ENCODE results near the gene CCDC102B. TPM values are rescaled to one million over a fixed set of nuclear protein-coding genes. Genes with fewer than 3 reads are reported as not detected.
"Not testable (repeated sequence)": the region's sequence is repeated elsewhere in the genome, so short reads cannot be mapped to it uniquely, and the experiment has no call there.

CCDC102B gene
- polyA plus RNA-seq (ENCODE audit: insufficient read length in 4 of 4): 1 to 10 TPM; 7.5 to 7.8 (median 7.7) TPM

GRCh38 chr18:68797871-68798270 is at the start of gene CCDC102B:
TSS of gene CCDC102B (plus strand) at chr18:68798080. CDS start at chr18:68836764, 38,684 bp downstream.
- DNase-seq (ENCODE audit: low read depth in 4 of 4, low spot score in 3 of 4): no peak

- no peak for DNase-seq (ENCODE audit: low read depth in 4 of 4, low spot score in 3 of 4)
These were observed 40.8 kb upstream of the CCDC102B start for GRCh38 chr18:68757126-68757525.

GRCh38 chr18:68759308-68759707 is 38.6 kb upstream of the CCDC102B start:
- DNase-seq (ENCODE audit: low read depth in 4 of 4, low spot score in 3 of 4): no peak

DNA sequence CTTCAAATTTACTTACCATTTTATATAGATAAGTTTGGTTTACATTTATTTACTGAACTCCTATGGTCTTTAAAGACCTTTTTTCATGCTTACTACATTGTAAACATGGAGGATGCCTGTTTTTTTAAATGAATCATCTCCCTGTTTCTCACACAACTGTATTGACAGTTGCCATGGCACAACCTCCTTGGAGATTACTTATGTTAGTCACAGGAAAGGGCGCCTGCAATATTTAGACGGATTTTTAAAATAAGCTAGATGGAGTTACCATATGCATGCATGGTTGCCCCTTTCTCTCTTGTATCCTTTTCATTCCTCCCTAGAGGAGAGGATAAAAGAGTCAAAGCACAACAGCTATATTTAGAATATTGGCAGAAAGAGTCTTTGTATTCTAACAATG is 34.8 kb upstream of the CCDC102B start:
- no peak for DNase-seq (ENCODE audit: low read depth in 4 of 4, low spot score in 3 of 4)

DNA sequence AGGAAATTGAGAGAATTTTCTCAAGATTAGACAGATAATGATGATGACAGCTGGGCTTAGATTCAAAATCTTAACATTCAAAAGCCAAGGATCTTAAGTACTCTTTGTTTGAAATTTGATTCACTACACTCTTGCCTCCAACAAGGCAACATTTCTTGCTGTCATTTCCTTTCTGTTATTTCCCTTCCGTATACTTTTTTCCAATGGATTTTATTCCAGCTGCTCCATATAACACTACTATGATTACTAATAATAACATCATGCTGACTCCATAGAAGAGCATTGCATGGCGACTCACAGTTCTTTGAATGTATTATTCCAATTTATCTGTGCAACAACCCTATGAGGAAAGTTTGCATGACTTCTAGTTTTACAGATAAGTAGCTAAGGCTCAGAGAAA is 33.9 kb upstream of the CCDC102B start:
- no peak for DNase-seq (ENCODE audit: low read depth in 4 of 4, low spot score in 3 of 4)

GRCh38 chr18:68766433-68766832 is 31.4 kb upstream of the CCDC102B start:
- DNase-seq (ENCODE audit: low read depth in 4 of 4, low spot score in 3 of 4): no peak

GRCh38 chr18:68769461-68769860 is 28.4 kb upstream of the CCDC102B start:
- no peak for DNase-seq (ENCODE audit: low read depth in 4 of 4, low spot score in 3 of 4)

DNA sequence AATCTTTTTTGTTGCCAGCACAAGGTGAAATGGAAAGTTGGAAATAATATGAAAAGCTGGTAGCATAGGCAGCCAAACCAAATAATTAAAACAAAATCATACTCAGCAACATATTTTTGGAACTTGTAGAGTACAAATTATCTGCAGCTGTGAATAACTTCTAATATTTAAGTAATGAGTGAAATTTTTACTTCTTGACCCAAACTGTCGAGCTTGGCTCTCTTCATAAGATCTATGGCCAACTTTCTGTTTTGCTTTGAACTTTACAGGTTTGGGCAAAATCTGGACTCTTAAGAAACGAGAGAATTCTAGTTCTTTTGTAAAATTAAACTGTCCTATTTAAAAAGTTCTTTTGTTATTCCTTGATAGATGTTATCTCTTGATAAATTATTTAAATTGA is 25.6 kb upstream of the CCDC102B start:
- DNase-seq (ENCODE audit: low read depth in 4 of 4, low spot score in 3 of 4): no peak

DNA sequence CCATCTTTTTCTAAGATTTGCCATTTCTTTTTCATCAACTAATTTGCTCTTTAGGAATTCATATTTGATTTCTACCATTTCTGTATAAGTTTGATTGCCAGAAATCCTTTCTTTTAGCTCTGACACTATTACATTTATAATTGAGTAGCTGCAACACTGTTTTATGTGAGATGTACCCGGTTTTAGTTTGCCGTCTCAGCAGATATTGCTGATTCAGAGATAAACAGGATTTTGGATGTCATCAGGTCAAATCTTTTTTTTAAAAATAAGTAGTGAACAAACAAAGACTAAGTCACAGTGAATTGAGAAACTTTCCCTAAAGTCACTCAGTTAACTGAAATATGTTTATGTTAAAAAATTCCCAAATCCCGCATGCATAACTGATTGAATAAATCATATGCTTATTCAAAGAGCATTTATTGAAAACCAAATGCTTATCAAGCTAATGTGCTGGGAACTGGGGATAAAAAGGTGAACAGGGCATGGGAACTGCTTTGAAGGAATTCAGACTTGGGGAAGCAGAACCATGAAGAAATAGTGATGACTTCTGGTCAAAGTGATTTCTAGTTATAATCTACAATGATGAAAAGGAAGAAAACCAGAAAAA is 19.5 kb upstream of the CCDC102B start:
- no peak for DNase-seq (ENCODE audit: low read depth in 4 of 4, low spot score in 3 of 4)

- DNase-seq (ENCODE audit: low read depth in 4 of 4, low spot score in 3 of 4): no peak
These were observed 18.7 kb upstream of the CCDC102B start for GRCh38 chr18:68779169-68779568.

GRCh38 chr18:68780802-68781635 is 16.9 kb upstream of the CCDC102B start:
- no peak for DNase-seq (ENCODE audit: low read depth in 4 of 4, low spot score in 3 of 4)

- DNase-seq (ENCODE audit: low read depth in 4 of 4, low spot score in 3 of 4): no peak
These were observed 14.4 kb upstream of the CCDC102B start for GRCh38 chr18:68783506-68783905.

- no peak for DNase-seq (ENCODE audit: low read depth in 4 of 4, low spot score in 3 of 4)
These were observed 13.8 kb upstream of the CCDC102B start for GRCh38 chr18:68784071-68784470.

DNA sequence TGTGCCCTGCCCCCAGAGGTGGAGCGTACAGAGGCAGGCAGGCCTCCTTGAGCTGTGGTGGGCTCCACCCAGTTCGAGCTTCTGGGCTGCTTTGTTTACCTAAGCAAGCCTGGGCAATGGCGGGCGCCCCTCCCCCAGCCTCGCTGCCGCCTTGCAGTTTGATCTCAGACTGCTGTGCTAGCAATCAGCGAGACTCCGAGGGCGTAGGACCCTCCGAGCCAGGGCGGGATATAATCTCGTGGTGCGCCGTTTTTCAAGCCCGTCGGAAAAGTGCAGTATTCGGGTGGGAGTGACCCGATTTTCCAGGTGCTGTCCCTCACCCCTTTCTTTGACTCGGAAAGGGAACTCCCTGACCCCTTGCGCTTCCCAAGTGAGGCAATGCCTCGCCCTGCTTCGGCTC is 7.6 kb upstream of the CCDC102B start:
- not testable (repeated sequence) for DNase-seq (ENCODE audit: low read depth in 4 of 4, low spot score in 3 of 4)

DNA sequence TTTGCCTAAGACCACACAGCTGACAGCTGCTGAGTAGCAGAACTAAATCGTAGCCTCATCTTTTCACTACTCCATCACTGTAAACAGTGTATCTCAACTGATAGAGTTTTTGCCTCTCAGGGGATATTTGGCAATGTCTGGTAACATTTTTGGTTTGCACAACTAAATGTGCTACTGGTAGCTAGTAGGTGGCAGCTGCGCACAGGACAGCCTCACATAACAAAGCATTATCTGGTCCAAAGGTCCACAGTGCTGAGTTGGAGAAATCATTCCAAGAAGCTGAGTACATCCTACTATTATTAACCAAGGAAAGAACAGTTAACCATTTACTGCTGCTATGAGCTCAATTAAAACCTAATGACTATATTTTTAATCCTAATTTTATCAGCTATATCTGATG is 6.1 kb upstream of the CCDC102B start:
- no peak for DNase-seq (ENCODE audit: low read depth in 4 of 4, low spot score in 3 of 4)

GRCh38 chr18:68793951-68794350 is 3.9 kb upstream of the CCDC102B start:
- DNase-seq (ENCODE audit: low read depth in 4 of 4, low spot score in 3 of 4): no peak

DNA sequence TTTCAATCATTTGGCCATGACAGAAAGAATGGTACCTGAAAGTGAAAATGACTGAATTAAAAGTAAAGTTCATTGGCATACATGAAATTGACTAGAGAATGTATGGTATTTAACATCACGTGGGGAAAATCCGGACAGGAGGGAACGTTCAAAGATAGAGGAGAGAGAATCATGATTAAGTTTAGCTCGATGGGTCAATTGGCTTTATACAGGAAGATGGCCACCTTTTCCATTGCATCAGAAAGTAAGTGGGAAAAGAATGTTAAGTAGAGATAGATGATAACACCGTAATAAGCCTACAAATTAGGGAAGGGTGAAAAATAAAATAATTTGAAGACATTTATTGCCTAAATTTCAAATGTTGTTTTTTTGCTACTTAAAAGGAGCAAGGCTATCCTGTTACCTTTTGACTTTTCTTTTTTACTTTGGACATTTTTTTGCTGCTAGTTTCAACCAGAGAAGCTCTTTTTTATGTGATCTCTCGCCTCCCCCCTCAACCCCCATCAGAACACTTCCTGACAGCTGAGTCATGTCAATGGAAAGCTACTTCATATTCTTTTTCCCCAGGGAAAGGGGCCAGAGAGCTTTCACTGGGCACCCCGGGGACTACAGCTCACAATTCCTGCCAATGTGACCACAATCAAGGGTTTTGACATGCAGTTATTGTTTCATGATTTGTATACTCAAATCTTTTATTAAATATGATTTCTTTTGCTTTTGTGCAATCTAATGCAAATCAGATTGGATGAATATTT is 767 bp upstream of the CCDC102B start:
- DNase-seq (ENCODE audit: low read depth in 4 of 4, low spot score in 3 of 4): no peak

DNA sequence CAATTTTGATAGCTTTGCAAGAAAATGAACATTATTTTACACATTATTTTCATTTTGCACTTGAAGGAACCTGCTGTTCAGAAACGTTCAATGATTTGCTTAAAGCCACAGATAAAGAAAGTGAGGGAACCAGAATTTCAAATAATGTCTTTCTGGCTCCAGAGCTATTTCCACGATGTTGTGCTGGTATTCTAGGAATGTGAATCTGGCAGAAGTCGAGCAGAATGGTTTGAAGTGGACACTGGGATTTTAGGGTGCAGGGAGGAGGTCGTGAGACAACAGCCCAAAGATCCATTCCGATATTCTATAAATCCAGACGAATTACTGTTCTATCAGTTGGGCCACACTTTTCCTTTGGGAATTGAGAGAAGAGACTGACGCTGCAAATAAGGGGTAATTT is 2.2 kb downstream of the CCDC102B start:
- no peak for DNase-seq (ENCODE audit: low read depth in 4 of 4, low spot score in 3 of 4)

GRCh38 chr18:68803356-68803755 is 5.5 kb downstream of the CCDC102B start:
- peak; percentile 14 to 38 (median 21) for DNase-seq (ENCODE audit: low read depth in 4 of 4, low spot score in 3 of 4)

GRCh38 chr18:68817584-68817983 is 19.7 kb downstream of the CCDC102B start:
- DNase-seq (ENCODE audit: low read depth in 4 of 4, low spot score in 3 of 4): no peak

DNA sequence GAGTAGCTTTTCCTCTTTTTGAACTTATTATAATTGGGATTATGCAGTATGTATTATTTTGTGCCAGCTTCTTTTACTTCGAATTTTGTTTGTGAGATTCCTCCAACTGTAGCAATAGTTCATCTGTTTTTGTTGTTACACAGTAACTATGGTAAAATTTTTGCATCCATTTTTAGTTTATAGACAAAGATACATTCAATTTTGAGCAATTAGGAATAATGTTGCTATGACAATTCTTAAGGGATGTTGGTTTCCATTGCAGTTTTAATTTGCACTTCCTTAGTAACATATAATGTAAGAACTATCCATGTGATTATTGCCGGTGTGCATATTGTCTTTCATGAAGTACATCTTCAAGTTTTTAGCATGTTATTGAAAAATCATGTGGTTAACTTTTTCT is 20.7 kb downstream of the CCDC102B start:
- DNase-seq (ENCODE audit: low read depth in 4 of 4, low spot score in 3 of 4): no peak

Data from right renal pelvis (tissue), 4 donors.